DND-41 (cell line): ENCODE results near the gene OR2T33.

Experiments used
- CTCF ChIP-seq: IDR thresholded peaks from 2 replicates; pipeline ENCODE4 v1.5.1; 2012; ENCODE audit warnings: borderline replicate concordance, low read length, moderate library complexity, mild to moderate bottlenecking; ENCODE audit not compliant: poor library complexity, severe bottlenecking; ENCODE audit errors: extremely low read depth
- EZH2 ChIP-seq: IDR thresholded peaks from 3 replicates; pipeline ENCODE4 v1.6.1; 2012; ENCODE audit warnings: borderline replicate concordance, low read depth, mild to moderate bottlenecking, moderate library complexity, low read length, inconsistent platforms; ENCODE audit not compliant: severe bottlenecking

- TF ChIP-seq EZH2 (no peak), CTCF (no peak)
These were observed 46.7 kb upstream of the OR2T33 start, which contains the start of gene OR2M7 for GRCh38 chr1:248324468-248324867.
